Neural progenitor cell (in vitro differentiated cells): ENCODE measurements around the gene KBTBD7. TPM values are rescaled to one million over a fixed set of nuclear protein-coding genes. Genes with fewer than 3 reads are reported as not detected.

Experiments
- DNase-seq: peaks from one replicate; pipeline ENCODE4 v3.0.0-alpha.2; 2016; ENCODE audit warnings: low spot score
- H2AFZ ChIP-seq: fragments of 200-600 bp; sonication (generic); replicated peaks from 2 replicates; pipeline ENCODE4 v1.6.1; 2016; ENCODE audit warnings: antibody characterized with exemption
- H3F3A ChIP-seq: fragments of 200-600 bp; sonication (generic); 2 replicates; pipeline ENCODE4 v1.6.1; 2016; ENCODE audit warnings: antibody characterized with exemption, low read depth
- H3K27ac ChIP-seq: fragments of 200-600 bp; sonication (generic); 2 replicates; pipeline ENCODE4 v1.5.1; 2016; ENCODE audit warnings: mild to moderate bottlenecking
- H3K27me3 ChIP-seq: fragments of 200-600 bp; sonication (generic); 2 replicates; pipeline ENCODE4 v1.6.1; 2016; ENCODE audit warnings: mild to moderate bottlenecking, moderate library complexity
- H3K36me3 ChIP-seq: fragments of 200-600 bp; sonication (generic); 2 replicates; pipeline ENCODE4 v1.5.1; 2016
- H3K4me1 ChIP-seq: fragments of 200-600 bp; sonication (generic); 2 replicates; pipeline ENCODE4 v1.6.1; 2016; ENCODE audit warnings: mixed run types
- H3K4me2 ChIP-seq: fragments of 200-600 bp; sonication (generic); 2 replicates; pipeline ENCODE4 v1.6.1; 2016
- H3K4me3 ChIP-seq: fragments of 200-600 bp; sonication (generic); 2 replicates; pipeline ENCODE4 v1.5.1; 2016
- H3K79me2 ChIP-seq: fragments of 200-600 bp; sonication (generic); 2 replicates; pipeline ENCODE4 v1.6.1; 2016; ENCODE audit warnings: low read depth
- H3K9ac ChIP-seq: fragments of 200-600 bp; sonication (generic); 2 replicates; pipeline ENCODE4 v1.6.1; 2016
- H3K9me3 ChIP-seq: fragments of 200-600 bp; sonication (generic); 2 replicates; pipeline ENCODE4 v1.5.1; 2016; ENCODE audit warnings: low read depth
- H4K20me1 ChIP-seq: fragments of 200-600 bp; sonication (generic); 2 replicates; pipeline ENCODE4 v1.6.1; 2016; ENCODE audit warnings: low read depth
- H3K27ac Mint-ChIP-seq: 3 replicates; pipeline ENCODE4 v1.8.0; 2021; ENCODE audit warnings: mixed read lengths
- H3K27me3 Mint-ChIP-seq: 2 replicates; pipeline ENCODE4 v1.8.0; 2022; ENCODE audit warnings: low read depth, mild to moderate bottlenecking, inconsistent platforms, moderate library complexity, mixed read lengths; ENCODE audit not compliant: insufficient read depth
- H3K36me3 Mint-ChIP-seq: 3 replicates; pipeline ENCODE4 v1.8.0; 2021; ENCODE audit warnings: mixed read lengths
- H3K4me1 Mint-ChIP-seq: 3 replicates; pipeline ENCODE4 v1.8.0; 2021; ENCODE audit warnings: mixed read lengths
- H3K4me3 Mint-ChIP-seq: 3 replicates; pipeline ENCODE4 v1.8.0; 2021; ENCODE audit warnings: mild to moderate bottlenecking, moderate library complexity, mixed read lengths
- H3K9me3 Mint-ChIP-seq: 3 replicates; pipeline ENCODE4 v1.8.0; 2020; ENCODE audit warnings: mixed read lengths
- CTCF ChIP-seq: fragments of 200-600 bp; sonication (generic); IDR thresholded peaks from 2 replicates; pipeline ENCODE4 v1.5.1; 2017; ENCODE audit warnings: antibody characterized with exemption, mild to moderate bottlenecking
- EZH2 ChIP-seq: fragments of 200-600 bp; sonication (generic); IDR thresholded peaks from 2 replicates; pipeline ENCODE4 v1.6.1; 2017; ENCODE audit warnings: antibody characterized with exemption, mild to moderate bottlenecking, moderate library complexity
- EZH2phosphoT487 ChIP-seq: fragments of 200-600 bp; sonication (generic); IDR thresholded peaks from 2 replicates; pipeline ENCODE4 v1.6.1; 2017; ENCODE audit warnings: antibody characterized with exemption
- total RNA-seq: library from RNA; depleted of rRNA; stranded (reverse); fragments of >200 nt; gene quantifications from 2 replicates; pipeline ENCODE4 v1.2.3, GENCODE V29; 2015; ENCODE audit warnings: low replicate concordance

The KBTBD7 gene
- total RNA-seq, 1 donor from 2014 or later: 24.7 TPM

GRCh38 chr13:41152005-41152404 is 42.4 kb downstream of the KBTBD7 start:
- DNase-seq: no peak
- H3K27ac ChIP-seq: no peak overlapping the region
- H3F3A ChIP-seq: no peaks in the 10 kb centered on the region
- no peak overlapping the region for H3K9ac ChIP-seq
- no peaks in the 10 kb centered on the region for H4K20me1 ChIP-seq
- peaks cover 50% of the 10 kb centered on the region for H3K9me3 Mint-ChIP-seq
- H3K36me3 Mint-ChIP-seq: peaks cover 40% of the 10 kb centered on the region
- no peaks in the 10 kb centered on the region for H3K79me2 ChIP-seq
- H3K4me3 ChIP-seq: no peak overlapping the region
- no peaks in the 10 kb centered on the region for H3K4me1 Mint-ChIP-seq
- H3K27ac Mint-ChIP-seq: no peak overlapping the region
- TF ChIP-seq CTCF (no peak), EZH2 (no peak), EZH2phosphoT487 (no peak)
- peaks cover 20% of the 10 kb centered on the region for H3K36me3 ChIP-seq
- H3K4me3 Mint-ChIP-seq: no peak overlapping the region
- H2AFZ ChIP-seq: no peak overlapping the region
- no peaks in the 10 kb centered on the region for H3K4me1 ChIP-seq
- H3K27me3 ChIP-seq: no peaks in the 10 kb centered on the region
- peaks cover 29% of the 10 kb centered on the region for H3K9me3 ChIP-seq
- H3K27me3 Mint-ChIP-seq: peaks cover 5% of the 10 kb centered on the region
- no peak overlapping the region for H3K4me2 ChIP-seq

- no peak for DNase-seq
- Histone ChIP-seq H3K4me1 (no peaks in the 10 kb centered on the region), H3K9ac (no peak overlapping the region), H3K4me3 (no peak overlapping the region), H2AFZ (no peak overlapping the region), H3K36me3 (peaks cover 20% of the 10 kb centered on the region), H3F3A (no peaks in the 10 kb centered on the region), H3K79me2 (no peaks in the 10 kb centered on the region), H3K9me3 (peaks cover 29% of the 10 kb centered on the region), H3K4me2 (no peak overlapping the region), H3K27me3 (no peaks in the 10 kb centered on the region), H3K27ac (no peak overlapping the region), H4K20me1 (no peaks in the 10 kb centered on the region)
- H3K27me3 Mint-ChIP-seq: peaks cover 5% of the 10 kb centered on the region
- peaks cover 43% of the 10 kb centered on the region for H3K36me3 Mint-ChIP-seq
- H3K27ac Mint-ChIP-seq: no peak overlapping the region
- TF ChIP-seq EZH2: no peak
- TF ChIP-seq EZH2phosphoT487: no peak
- no peak for TF ChIP-seq CTCF
- H3K4me1 Mint-ChIP-seq: no peaks in the 10 kb centered on the region
- H3K9me3 Mint-ChIP-seq: peaks cover 53% of the 10 kb centered on the region
- no peak overlapping the region for H3K4me3 Mint-ChIP-seq
Observed at GRCh38 chr13:41150058-41150457, 44.3 kb downstream of the KBTBD7 start.

- H3K79me2 ChIP-seq: no peaks in the 10 kb centered on the region
- no peak for DNase-seq
- no peaks in the 10 kb centered on the region for H4K20me1 ChIP-seq
- H3K36me3 ChIP-seq: peaks cover 20% of the 10 kb centered on the region
- Mint-ChIP-seq H3K27me3 (peaks cover 5% of the 10 kb centered on the region), H3K9me3 (peaks cover 53% of the 10 kb centered on the region), H3K27ac (no peak overlapping the region), H3K4me1 (no peaks in the 10 kb centered on the region), H3K36me3 (peaks cover 43% of the 10 kb centered on the region), H3K4me3 (no peak overlapping the region)
- no peak overlapping the region for H2AFZ ChIP-seq
- no peak overlapping the region for H3K4me3 ChIP-seq
- no peak overlapping the region for H3K4me2 ChIP-seq
- TF ChIP-seq CTCF (no peak), EZH2 (no peak), EZH2phosphoT487 (no peak)
- H3K9me3 ChIP-seq: peaks cover 29% of the 10 kb centered on the region
- H3F3A ChIP-seq: no peaks in the 10 kb centered on the region
- H3K9ac ChIP-seq: no peak overlapping the region
- H3K27me3 ChIP-seq: no peaks in the 10 kb centered on the region
- no peaks in the 10 kb centered on the region for H3K4me1 ChIP-seq
- no peak overlapping the region for H3K27ac ChIP-seq
Observed at GRCh38 chr13:41148419-41149283, 45.7 kb downstream of the KBTBD7 start.
